Measurements from ENCODE around the gene TECPR2.

The TECPR2 gene

GRCh38 chr14:102421411-102422057 is 58.8 kb downstream of the TECPR2 start:
- peak; percentile 55 for FAIRE-seq
- DNase-seq (ENCODE audit: insufficient read length, low spot score), result no peak

- DNase-seq (ENCODE audit: insufficient read length, low spot score) (no peak), FAIRE-seq (no peak)
Observed at GRCh38 chr14:102424520-102424919, 61.8 kb downstream of the TECPR2 start.

- DNase-seq (ENCODE audit: insufficient read length, low spot score) (no peak), FAIRE-seq (no peak)
Observed at GRCh38 chr14:102424923-102425322, 62.2 kb downstream of the TECPR2 start.

- no peak for FAIRE-seq
- DNase-seq (ENCODE audit: insufficient read length, low spot score), result no peak
Observed at GRCh38 chr14:102426796-102427195, 64.1 kb downstream of the TECPR2 start.

- DNase-seq (ENCODE audit: insufficient read length, low spot score) (no peak), FAIRE-seq (no peak)
Observed at GRCh38 chr14:102427642-102428041, 64.9 kb downstream of the TECPR2 start.

- no peak for DNase-seq (ENCODE audit: insufficient read length, low spot score)
- no peak for FAIRE-seq
Observed at GRCh38 chr14:102430212-102430908, 67.6 kb downstream of the TECPR2 start.

GRCh38 chr14:102431751-102432150 is 69.0 kb downstream of the TECPR2 start:
- FAIRE-seq (no peak), DNase-seq (ENCODE audit: insufficient read length, low spot score) (no peak)

- DNase-seq (ENCODE audit: insufficient read length, low spot score), result no peak
- no peak for FAIRE-seq
Observed at GRCh38 chr14:102434647-102435175, 72.0 kb downstream of the TECPR2 start.

- DNase-seq (ENCODE audit: insufficient read length, low spot score) (peak; percentile 94), FAIRE-seq (peak; percentile 69)
Observed at GRCh38 chr14:102437997-102438915, 75.5 kb downstream of the TECPR2 start.

- FAIRE-seq (no peak), DNase-seq (ENCODE audit: insufficient read length, low spot score) (no peak)
Observed at GRCh38 chr14:102439556-102439955, 76.8 kb downstream of the TECPR2 start.

- FAIRE-seq (no peak), DNase-seq (ENCODE audit: insufficient read length, low spot score) (no peak)
Observed at GRCh38 chr14:102440392-102440791, 77.7 kb downstream of the TECPR2 start.

GRCh38 chr14:102442241-102443211 is 79.8 kb downstream of the TECPR2 start:
- no peak for FAIRE-seq
- no peak for DNase-seq (ENCODE audit: insufficient read length, low spot score)

GRCh38 chr14:102445066-102445465 is 82.3 kb downstream of the TECPR2 start:
- FAIRE-seq (no peak), DNase-seq (ENCODE audit: insufficient read length, low spot score) (no peak)

- FAIRE-seq, result no peak
- DNase-seq (ENCODE audit: insufficient read length, low spot score), result no peak
Observed at GRCh38 chr14:102445641-102446040, 82.9 kb downstream of the TECPR2 start.

- FAIRE-seq (no peak), DNase-seq (ENCODE audit: insufficient read length, low spot score) (no peak)
Observed at GRCh38 chr14:102450206-102451063, 87.7 kb downstream of the TECPR2 start.

GRCh38 chr14:102451064-102451352 is 88.3 kb downstream of the TECPR2 start:
- DNase-seq (ENCODE audit: insufficient read length, low spot score) (no peak), FAIRE-seq (no peak)

GRCh38 chr14:102452302-102452701 is 89.6 kb downstream of the TECPR2 start:
- no peak for FAIRE-seq
- DNase-seq (ENCODE audit: insufficient read length, low spot score), result no peak

GRCh38 chr14:102454711-102455110 is 92.0 kb downstream of the TECPR2 start:
- no peak for DNase-seq (ENCODE audit: insufficient read length, low spot score)
- no peak for FAIRE-seq

- FAIRE-seq, result no peak
Observed at GRCh38 chr14:102457509-102457908, 94.8 kb downstream of the TECPR2 start.

More at GRCh38 chr14:102457509-102457908, 94.8 kb downstream of the TECPR2 start:
- DNase-seq (ENCODE audit: insufficient read length, low spot score), result no peak
